ENCODE results near the gene MICB. TPM values are rescaled to one million over a fixed set of nuclear protein-coding genes. Genes with fewer than 3 reads are reported as not detected.

The MICB gene
- total RNA-seq, 1 donor from 2014 or later: 17.6 TPM

DNA sequence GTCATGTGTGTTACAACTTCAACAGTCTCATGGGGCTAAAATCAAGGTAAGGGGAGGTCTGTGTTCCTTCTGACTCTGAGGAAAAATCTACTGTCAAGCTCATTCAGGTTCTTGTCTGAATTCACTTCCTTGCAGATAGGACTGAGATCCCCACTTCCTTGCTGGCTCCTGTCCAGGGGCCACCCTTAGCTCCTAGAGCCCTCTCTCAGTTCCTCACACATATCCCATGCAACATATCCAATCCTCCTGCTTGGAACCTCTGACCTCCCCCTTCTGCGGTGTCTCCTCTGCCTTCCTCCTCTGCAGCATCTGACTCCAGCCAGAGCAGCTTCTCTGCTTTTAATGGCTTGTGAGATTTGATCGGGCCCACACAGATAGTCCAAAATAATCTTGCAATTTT, 27.1 kb upstream of the MICB start:
- Mint-ChIP-seq H3K27ac (peak overlapping the region; percentile 52), H3K4me3 (no peak overlapping the region)
- CTCF ChIA-PET: no interaction called here

DNA sequence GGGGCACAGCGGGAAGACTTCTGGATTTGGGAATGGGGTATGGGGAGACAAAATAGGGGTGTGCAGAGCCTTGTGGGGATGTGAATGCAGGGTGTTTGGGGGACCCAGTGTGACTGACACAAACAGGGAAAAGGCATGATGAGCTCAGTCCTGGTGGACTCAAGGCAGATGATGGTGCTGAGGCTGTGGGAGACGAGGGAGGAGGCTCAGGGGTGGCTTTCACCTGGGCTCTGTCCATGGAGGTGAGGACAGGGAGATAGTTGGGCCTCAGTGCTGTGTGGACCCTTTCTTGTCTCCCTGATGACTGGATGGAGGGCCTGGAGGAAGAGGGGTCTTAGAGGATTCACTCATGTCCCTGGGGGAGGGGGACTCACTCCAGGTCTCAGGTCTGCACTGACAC, 26.2 kb upstream of the MICB start:
- TF ChIP-seq, protein P1, sequence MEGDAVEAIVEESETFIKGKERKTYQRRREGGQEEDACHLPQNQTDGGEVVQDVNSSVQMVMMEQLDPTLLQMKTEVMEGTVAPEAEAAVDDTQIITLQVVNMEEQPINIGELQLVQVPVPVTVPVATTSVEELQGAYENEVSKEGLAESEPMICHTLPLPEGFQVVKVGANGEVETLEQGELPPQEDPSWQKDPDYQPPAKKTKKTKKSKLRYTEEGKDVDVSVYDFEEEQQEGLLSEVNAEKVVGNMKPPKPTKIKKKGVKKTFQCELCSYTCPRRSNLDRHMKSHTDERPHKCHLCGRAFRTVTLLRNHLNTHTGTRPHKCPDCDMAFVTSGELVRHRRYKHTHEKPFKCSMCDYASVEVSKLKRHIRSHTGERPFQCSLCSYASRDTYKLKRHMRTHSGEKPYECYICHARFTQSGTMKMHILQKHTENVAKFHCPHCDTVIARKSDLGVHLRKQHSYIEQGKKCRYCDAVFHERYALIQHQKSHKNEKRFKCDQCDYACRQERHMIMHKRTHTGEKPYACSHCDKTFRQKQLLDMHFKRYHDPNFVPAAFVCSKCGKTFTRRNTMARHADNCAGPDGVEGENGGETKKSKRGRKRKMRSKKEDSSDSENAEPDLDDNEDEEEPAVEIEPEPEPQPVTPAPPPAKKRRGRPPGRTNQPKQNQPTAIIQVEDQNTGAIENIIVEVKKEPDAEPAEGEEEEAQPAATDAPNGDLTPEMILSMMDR (IDR thresholded peaks at IDR 0.05): no peak
- H3K4me1 Mint-ChIP-seq: peaks cover 94% of the 10 kb centered on the region
- H3K9me3 Mint-ChIP-seq: no peaks in the 10 kb centered on the region
- DNase-seq (no peak), ATAC-seq (ENCODE audit: low read depth) (no peak)
- H3K36me3 Mint-ChIP-seq (ENCODE audit: low read depth): peaks cover 69% of the 10 kb centered on the region
- CTCF ChIA-PET: no interaction called here
- peak overlapping the region; percentile 5 for H3K4me3 Mint-ChIP-seq
- intact Hi-C loops (cut with micrococcal nuclease): no loop called here
- H3K27ac Mint-ChIP-seq: no peak overlapping the region
- H3K27me3 Mint-ChIP-seq: no peaks in the 10 kb centered on the region
- POLR2A ChIA-PET: interaction anchor here (1.9 kb wide), 1 partner anchor 9 kb away, joined by 4 read pairs; no protein-coding TSS in a partner anchor

More for the DNA sequence above, 27.1 kb upstream of the MICB start:
- TF ChIP-seq, protein P1 (IDR thresholded peaks at IDR 0.05): no peak
- POLR2A ChIA-PET: interaction anchor here (1.9 kb wide), 1 partner anchor 8 kb away, joined by 4 read pairs; no protein-coding TSS in a partner anchor
- ATAC-seq (ENCODE audit: low read depth) (no peak), DNase-seq (no peak)
- no peaks in the 10 kb centered on the region for H3K27me3 Mint-ChIP-seq
- no peaks in the 10 kb centered on the region for H3K9me3 Mint-ChIP-seq
- peaks cover 95% of the 10 kb centered on the region for H3K4me1 Mint-ChIP-seq
- peaks cover 77% of the 10 kb centered on the region for H3K36me3 Mint-ChIP-seq (ENCODE audit: low read depth)
- intact Hi-C loops (cut with micrococcal nuclease): no loop called here

DNA sequence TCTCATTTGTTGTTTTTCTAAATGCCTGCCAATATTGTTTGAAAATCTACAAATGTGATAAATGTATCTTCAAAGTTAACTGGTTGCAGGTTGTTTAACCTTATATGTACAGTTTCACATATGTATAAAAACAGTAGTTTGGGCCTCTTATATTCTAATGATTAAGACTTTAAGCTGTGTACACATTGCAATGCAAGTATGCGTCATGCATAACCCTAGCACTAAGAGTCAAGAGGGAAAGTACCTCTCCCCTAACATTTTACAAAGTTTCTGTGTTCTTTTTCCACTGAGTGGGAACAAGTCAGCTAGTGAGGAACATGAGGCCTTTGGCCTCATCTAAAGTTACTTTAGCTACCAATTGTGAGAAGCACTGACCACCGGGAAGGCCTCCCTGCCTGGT, 25.7 kb upstream of the MICB start:
- intact Hi-C loops (cut with micrococcal nuclease): no loop called here
- Mint-ChIP-seq H3K27me3 (no peaks in the 10 kb centered on the region), H3K36me3 (ENCODE audit: low read depth) (peaks cover 66% of the 10 kb centered on the region), H3K9me3 (no peaks in the 10 kb centered on the region), H3K4me1 (peaks cover 94% of the 10 kb centered on the region), H3K4me3 (no peak overlapping the region), H3K27ac (no peak overlapping the region)
- ChIA-PET CTCF (no interaction called here), POLR2A (interaction anchor here (1.9 kb wide), 1 partner anchor 10 kb away, joined by 4 read pairs; no protein-coding TSS in a partner anchor)
- ATAC-seq (ENCODE audit: low read depth): no peak
- TF ChIP-seq, protein P1 (IDR thresholded peaks at IDR 0.05): no peak
- no peak for DNase-seq

DNA sequence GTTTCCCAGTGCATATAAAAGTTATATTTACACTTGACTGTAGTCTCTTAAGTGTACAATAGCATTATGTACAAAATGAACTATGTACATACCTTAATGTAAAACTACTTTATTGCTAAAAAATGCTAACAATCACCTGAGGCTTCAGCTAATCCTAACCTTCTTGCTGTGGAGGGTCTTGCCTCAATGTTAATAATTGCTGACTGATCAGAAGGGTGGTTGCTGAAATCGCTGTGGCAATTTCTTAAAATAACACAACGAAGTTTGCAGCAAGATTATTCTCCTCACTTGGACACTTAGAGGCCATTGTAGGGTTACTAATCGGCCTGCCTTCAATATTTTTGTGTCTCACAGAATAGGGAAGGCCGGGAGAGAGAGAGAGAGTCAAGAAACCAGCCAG, 24.7 kb upstream of the MICB start:
- DNase-seq (no peak), ATAC-seq (ENCODE audit: low read depth) (no peak)
- POLR2A ChIA-PET: no interaction called here
- TF ChIP-seq, protein P1 (IDR thresholded peaks at IDR 0.05): no peak
- H3K9me3 Mint-ChIP-seq: no peaks in the 10 kb centered on the region
- peaks cover 92% of the 10 kb centered on the region for H3K4me1 Mint-ChIP-seq
- peaks cover 57% of the 10 kb centered on the region for H3K36me3 Mint-ChIP-seq (ENCODE audit: low read depth)
- CTCF ChIA-PET: no interaction called here
- H3K27ac Mint-ChIP-seq: no peak overlapping the region
- H3K4me3 Mint-ChIP-seq: no peak overlapping the region
- intact Hi-C loops (cut with micrococcal nuclease): no loop called here
- H3K27me3 Mint-ChIP-seq: no peaks in the 10 kb centered on the region

DNA sequence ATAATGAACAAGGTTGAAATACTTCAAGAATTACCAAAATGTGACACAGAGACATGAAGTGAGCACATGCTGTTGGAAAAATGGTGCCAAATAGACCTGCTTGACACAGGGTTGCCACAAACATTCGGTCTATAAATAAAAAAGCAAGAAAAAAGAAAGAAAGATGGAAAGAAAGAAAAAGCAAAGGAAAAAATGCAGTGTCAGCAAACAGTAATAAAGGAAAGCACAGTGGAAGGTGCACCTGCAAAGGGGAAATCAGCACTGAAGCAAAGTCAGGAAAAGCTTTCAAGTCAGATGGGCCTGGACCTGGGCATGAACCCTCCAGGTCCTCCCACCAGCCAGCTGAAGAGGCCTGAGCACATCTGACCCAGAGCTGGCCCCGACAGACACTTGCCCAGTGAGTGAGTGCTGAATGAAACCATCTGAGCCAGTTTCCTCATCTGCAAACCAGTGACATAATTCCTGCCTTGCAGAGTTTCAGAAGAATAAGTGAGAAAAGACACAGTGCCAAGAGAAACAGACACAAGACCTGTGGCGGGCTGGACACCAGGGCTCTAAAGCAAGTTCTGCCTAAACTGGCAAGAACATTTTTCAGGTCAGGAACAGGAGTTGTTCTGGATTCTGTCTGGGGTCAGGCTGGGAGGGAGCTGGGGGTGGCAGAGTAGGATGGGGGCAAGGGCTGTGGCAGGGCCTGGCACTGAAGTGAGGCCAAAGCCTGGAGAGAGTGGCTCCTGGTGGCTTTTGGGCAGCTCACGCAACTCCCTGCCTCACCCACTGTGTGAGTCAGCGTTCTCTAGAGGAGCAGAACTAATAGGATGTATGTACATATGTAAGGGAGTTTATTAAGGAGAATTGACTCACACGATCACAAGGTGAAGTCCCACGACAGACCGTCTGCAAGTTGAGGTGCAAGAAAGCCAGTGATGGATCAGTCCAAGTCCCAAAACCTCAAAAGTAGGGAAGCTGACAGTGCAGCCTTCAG, 23.9 kb upstream of the MICB start:
- intact Hi-C loops (cut with micrococcal nuclease): no loop called here
- ChIA-PET POLR2A (interaction anchor here (1.0 to 1.4 kb wide), 2 partner anchors 11 to 20 kb away, joined by 3 to 5 read pairs; no protein-coding TSS in a partner anchor), CTCF (no interaction called here)
- TF ChIP-seq, protein P1 (IDR thresholded peaks at IDR 0.05): no peak
- Mint-ChIP-seq H3K27me3 (no peaks in the 10 kb centered on the region), H3K4me1 (peaks cover 90% of the 10 kb centered on the region), H3K36me3 (ENCODE audit: low read depth) (peaks cover 52% of the 10 kb centered on the region), H3K4me3 (no peak overlapping the region), H3K27ac (peak overlapping the region; percentile 71), H3K9me3 (no peaks in the 10 kb centered on the region)
- DNase-seq (no peak), ATAC-seq (ENCODE audit: low read depth) (no peak)

All from activated B cell treated with CpG ODN at 0.5 μM for 24 hours (primary cell).